Neural crest cell (in vitro differentiated cells): ENCODE results near the gene UVRAG. TPM values are rescaled to one million over a fixed set of nuclear protein-coding genes. Genes with fewer than 3 reads are reported as not detected.

ENCODE experiments used
- DNase-seq: peaks from one replicate; pipeline ENCODE4 v3.0.0; 2021; ENCODE audit warnings: low read depth, mixed read lengths, low spot score
- H3K27ac Mint-ChIP-seq: one replicate; pipeline ENCODE4 v1.8.0; 2021; ENCODE audit warnings: mild to moderate bottlenecking, mixed read lengths; ENCODE audit not compliant: unreplicated experiment
- H3K27me3 Mint-ChIP-seq: 2 replicates; pipeline ENCODE4 v1.8.0; 2021; ENCODE audit warnings: low read depth, mild to moderate bottlenecking, mixed read lengths
- H3K36me3 Mint-ChIP-seq: 2 replicates; pipeline ENCODE4 v1.8.0; 2021; ENCODE audit warnings: low read depth, mild to moderate bottlenecking, mixed read lengths
- H3K4me1 Mint-ChIP-seq: 2 replicates; pipeline ENCODE4 v1.8.0; 2021; ENCODE audit warnings: mixed read lengths
- H3K4me3 Mint-ChIP-seq: one replicate; pipeline ENCODE4 v1.8.0; 2021; ENCODE audit warnings: mild to moderate bottlenecking, mixed read lengths
- H3K9me3 Mint-ChIP-seq: 2 replicates; pipeline ENCODE4 v1.8.0; 2021; ENCODE audit warnings: mixed read lengths
- CTCF ChIP-seq: fragments of 200-600 bp; sonication (generic); conservative IDR thresholded peaks from 2 replicates; pipeline ENCODE4 v1.5.0; 2021; ENCODE audit warnings: antibody characterized with exemption, mild to moderate bottlenecking
- total RNA-seq: library from RNA; stranded (reverse); gene quantifications from 2 replicates; pipeline ENCODE4 v1.2.1, GENCODE V29; 2021

The UVRAG gene
- total RNA-seq, 1 donor from 2014 or later, result 29.0 TPM

GRCh38 chr11:75836417-75836816, 21.4 kb downstream of the UVRAG start:
- H3K27ac Mint-ChIP-seq, result no peak overlapping the region
- H3K36me3 Mint-ChIP-seq, result no peaks in the 10 kb centered on the region
- DNase-seq, result no peak
- H3K4me1 Mint-ChIP-seq, result peaks cover 9% of the 10 kb centered on the region
- no peaks in the 10 kb centered on the region for H3K27me3 Mint-ChIP-seq
- H3K9me3 Mint-ChIP-seq, result no peaks in the 10 kb centered on the region
- no peak overlapping the region for H3K4me3 Mint-ChIP-seq
- no peak for TF ChIP-seq CTCF

GRCh38 chr11:75839851-75840250, 24.8 kb downstream of the UVRAG start:
- Mint-ChIP-seq H3K9me3 (no peaks in the 10 kb centered on the region), H3K36me3 (no peaks in the 10 kb centered on the region), H3K27me3 (no peaks in the 10 kb centered on the region), H3K4me3 (no peak overlapping the region), H3K27ac (no peak overlapping the region), H3K4me1 (peaks cover 6% of the 10 kb centered on the region)
- TF ChIP-seq CTCF, result no peak
- no peak for DNase-seq

GRCh38 chr11:75840522-75840921, 25.5 kb downstream of the UVRAG start:
- no peak overlapping the region for H3K27ac Mint-ChIP-seq

GRCh38 chr11:75841739-75842138, 26.7 kb downstream of the UVRAG start:
- Mint-ChIP-seq H3K4me3 (no peak overlapping the region), H3K4me1 (peaks cover 6% of the 10 kb centered on the region), H3K9me3 (peaks cover 5% of the 10 kb centered on the region), H3K36me3 (peaks cover 5% of the 10 kb centered on the region), H3K27me3 (no peaks in the 10 kb centered on the region), H3K27ac (no peak overlapping the region)
- no peak for TF ChIP-seq CTCF
- no peak for DNase-seq

More at GRCh38 chr11:75840522-75840921, 25.5 kb downstream of the UVRAG start:
- Mint-ChIP-seq H3K27me3 (no peaks in the 10 kb centered on the region), H3K9me3 (peaks cover 3% of the 10 kb centered on the region), H3K4me1 (peaks cover 6% of the 10 kb centered on the region), H3K4me3 (no peak overlapping the region), H3K36me3 (peaks cover 4% of the 10 kb centered on the region)
- no peak for TF ChIP-seq CTCF
- no peak for DNase-seq

- Mint-ChIP-seq H3K4me3 (no peak overlapping the region), H3K27ac (no peak overlapping the region), H3K27me3 (no peaks in the 10 kb centered on the region), H3K4me1 (peaks cover 3% of the 10 kb centered on the region), H3K9me3 (peaks cover 8% of the 10 kb centered on the region), H3K36me3 (peaks cover 5% of the 10 kb centered on the region)
- no peak for TF ChIP-seq CTCF
- DNase-seq, result no peak
Observed at GRCh38 chr11:75845324-75845723, 30.3 kb downstream of the UVRAG start.

- Mint-ChIP-seq H3K4me3 (no peak overlapping the region), H3K36me3 (peaks cover 10% of the 10 kb centered on the region), H3K9me3 (peaks cover 8% of the 10 kb centered on the region), H3K27ac (no peak overlapping the region), H3K27me3 (no peaks in the 10 kb centered on the region), H3K4me1 (peaks cover under 1% of the 10 kb centered on the region)
- no peak for DNase-seq
- TF ChIP-seq CTCF, result no peak
Observed at GRCh38 chr11:75849894-75850293, 34.9 kb downstream of the UVRAG start.
